PC-9 (cell line): ENCODE results near the gene TFF2. TPM values are rescaled to one million over a fixed set of nuclear protein-coding genes. Genes with fewer than 3 reads are reported as not detected.

Source experiments
- BruUV-seq: library from RNA; stranded (reverse); fragments of 400-500 nt; replicated peaks from 2 replicates; lab custom pipeline; 2021; lab: Mats Ljungman, UMichigan
- CTCF ChIA-PET: fragments of 300-600 bp; sonication (Branson Sonifier 250); formaldehyde crosslinking; loops from one replicate; lab custom pipeline; 2022; ENCODE audit warnings: antibody characterized with exemption; lab: Charles Lee
- POLR2A ChIA-PET: fragments of 300-600 bp; sonication (Branson Sonifier 250); formaldehyde crosslinking; loops from one replicate; lab custom pipeline; 2022; ENCODE audit warnings: antibody characterized with exemption; ENCODE audit not compliant: unreplicated experiment; lab: Charles Lee
- DNase-seq, 2 experiments: peaks; one replicate each; pipeline versions ENCODE4 v3.0.0 to v3.0.0-alpha.2; 2015 to 2022; ENCODE audit warnings: mixed read lengths in 1 of 2
- H2AFZ ChIP-seq: fragments of 200-600 bp; sonication (generic); 2 replicates; pipeline ENCODE4 v1.8.1; 2017; ENCODE audit warnings: antibody characterized with exemption
- H3F3A ChIP-seq: fragments of 200-600 bp; sonication (generic); 2 replicates; pipeline ENCODE4 v1.8.1; 2017; ENCODE audit warnings: antibody characterized with exemption, mild to moderate bottlenecking, low read depth; ENCODE audit not compliant: insufficient read depth
- H3K27ac ChIP-seq: fragments of 200-600 bp; sonication (generic); 2 replicates; pipeline ENCODE4 v1.6.1; 2016; ENCODE audit warnings: mixed run types
- H3K27me3 ChIP-seq: fragments of 200-600 bp; sonication (generic); 2 replicates; pipeline ENCODE4 v1.6.1; 2016; ENCODE audit warnings: low read depth, mixed run types; ENCODE audit not compliant: insufficient read depth
- H3K36me3 ChIP-seq: fragments of 200-600 bp; sonication (generic); 2 replicates; pipeline ENCODE4 v1.6.1; 2016; ENCODE audit warnings: low read depth, mixed run types
- H3K4me1 ChIP-seq: fragments of 200-600 bp; sonication (generic); replicated peaks from 2 replicates; pipeline ENCODE4 v1.6.1; 2016; ENCODE audit warnings: mixed run types; ENCODE audit not compliant: insufficient read depth
- H3K4me2 ChIP-seq: fragments of 200-600 bp; sonication (generic); 2 replicates; pipeline ENCODE4 v1.6.1; 2017; ENCODE audit warnings: mixed run types
- H3K4me3 ChIP-seq: fragments of 200-600 bp; sonication (generic); 2 replicates; pipeline ENCODE4 v1.6.1; 2016; ENCODE audit warnings: mixed run types
- H3K79me2 ChIP-seq: fragments of 200-600 bp; sonication (generic); 2 replicates; pipeline ENCODE4 v1.6.1; 2017; ENCODE audit warnings: low read depth, mixed run types
- H3K9me2 ChIP-seq: fragments of 200-600 bp; sonication (generic); 2 replicates; pipeline ENCODE4 v1.8.1; 2017; ENCODE audit warnings: mild to moderate bottlenecking; ENCODE audit not compliant: insufficient read depth
- H3K9me3 ChIP-seq: fragments of 200-600 bp; sonication (generic); 2 replicates; pipeline ENCODE4 v1.8.1; 2016; ENCODE audit warnings: low read depth; ENCODE audit not compliant: insufficient read depth
- H4K20me1 ChIP-seq: fragments of 200-600 bp; sonication (generic); 2 replicates; pipeline ENCODE4 v1.8.1; 2017; ENCODE audit not compliant: insufficient read depth
- EZH2 ChIP-seq: fragments of 200-600 bp; sonication (generic); IDR thresholded peaks from 2 replicates; pipeline ENCODE4 v1.8.0; 2017; ENCODE audit warnings: antibody characterized with exemption, low read depth
- intact Hi-C: fragments of 100-400 bp; cut with micrococcal nuclease; formaldehyde crosslinking; loops from one replicate; pipeline ENCODE4 v1.10.0; 2022; ENCODE audit not compliant: unreplicated experiment
- total RNA-seq: library from RNA; stranded (reverse); gene quantifications from 2 replicates; pipeline ENCODE4 v1.2.3, GENCODE V29; 2021
- TF ChIP-seq, protein P1 (sequence below): fragments of 200-600 bp; sonication (generic); conservative IDR thresholded peaks from 2 replicates; pipeline ENCODE4 v1.6.1; 2017; ENCODE audit warnings: mixed run types, antibody characterized with exemption, mild to moderate bottlenecking, moderate library complexity

TFF2 gene
- total RNA-seq, 1 experiment from 2014 or later, result 0.52 TPM

- no peaks in the 10 kb centered on the region for H4K20me1 ChIP-seq
- H3K27me3 ChIP-seq, result no peaks in the 10 kb centered on the region
- H3K4me2 ChIP-seq, result no peak within 1 kb of the TSS
- no peaks in the 10 kb centered on the region for H3K36me3 ChIP-seq
- H2AFZ ChIP-seq, result no peak within 1 kb of the TSS
- H3K9me3 ChIP-seq, result no peaks in the 10 kb centered on the region
- no peaks in the 10 kb centered on the region for H3K4me1 ChIP-seq
- no peak for DNase-seq
- POLR2A ChIA-PET, result no interaction called here
- no peak within 1 kb of the TSS for H3K27ac ChIP-seq
- no TSS peak for BruUV-seq
- no peaks in the 10 kb centered on the region for H3F3A ChIP-seq
- TF ChIP-seq, protein P1, sequence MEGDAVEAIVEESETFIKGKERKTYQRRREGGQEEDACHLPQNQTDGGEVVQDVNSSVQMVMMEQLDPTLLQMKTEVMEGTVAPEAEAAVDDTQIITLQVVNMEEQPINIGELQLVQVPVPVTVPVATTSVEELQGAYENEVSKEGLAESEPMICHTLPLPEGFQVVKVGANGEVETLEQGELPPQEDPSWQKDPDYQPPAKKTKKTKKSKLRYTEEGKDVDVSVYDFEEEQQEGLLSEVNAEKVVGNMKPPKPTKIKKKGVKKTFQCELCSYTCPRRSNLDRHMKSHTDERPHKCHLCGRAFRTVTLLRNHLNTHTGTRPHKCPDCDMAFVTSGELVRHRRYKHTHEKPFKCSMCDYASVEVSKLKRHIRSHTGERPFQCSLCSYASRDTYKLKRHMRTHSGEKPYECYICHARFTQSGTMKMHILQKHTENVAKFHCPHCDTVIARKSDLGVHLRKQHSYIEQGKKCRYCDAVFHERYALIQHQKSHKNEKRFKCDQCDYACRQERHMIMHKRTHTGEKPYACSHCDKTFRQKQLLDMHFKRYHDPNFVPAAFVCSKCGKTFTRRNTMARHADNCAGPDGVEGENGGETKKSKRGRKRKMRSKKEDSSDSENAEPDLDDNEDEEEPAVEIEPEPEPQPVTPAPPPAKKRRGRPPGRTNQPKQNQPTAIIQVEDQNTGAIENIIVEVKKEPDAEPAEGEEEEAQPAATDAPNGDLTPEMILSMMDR, result no peak
- TF ChIP-seq EZH2, result no peak
- CTCF ChIA-PET, result interaction anchor here (0.5 kb wide), 1 partner anchor 140 kb away, joined by 3 read pairs; no protein-coding TSS in a partner anchor
- no peaks in the 10 kb centered on the region for H3K9me2 ChIP-seq
- intact Hi-C loops, result no loop called here
- H3K79me2 ChIP-seq, result no peaks in the 10 kb centered on the region
- no peak within 1 kb of the TSS for H3K4me3 ChIP-seq
These were observed 35.4 kb downstream of the TFF2 start, which contains the start of gene TFF3 for GRCh38 chr21:42315296-42315891. TFF3 (minus strand) TSS chr21:42315409; CDS start chr21:42315374, 35 bp downstream.

- no peak overlapping the region for H3K27ac ChIP-seq
- CTCF ChIA-PET, result interaction anchor here (0.5 kb wide), 1 partner anchor 141 kb away, joined by 3 read pairs; no protein-coding TSS in a partner anchor
- H3K27me3 ChIP-seq, result no peaks in the 10 kb centered on the region
- H3K4me1 ChIP-seq, result no peaks in the 10 kb centered on the region
- TF ChIP-seq, protein P1, result no peak
- TF ChIP-seq EZH2, result no peak
- H3K9me3 ChIP-seq, result no peaks in the 10 kb centered on the region
- intact Hi-C loops, result no loop called here
- no peak overlapping the region for H3K4me3 ChIP-seq
- no peaks in the 10 kb centered on the region for H3F3A ChIP-seq
- H4K20me1 ChIP-seq, result no peaks in the 10 kb centered on the region
- POLR2A ChIA-PET, result no interaction called here
- H3K4me2 ChIP-seq, result no peak overlapping the region
- no peak for DNase-seq
- no peaks in the 10 kb centered on the region for H3K9me2 ChIP-seq
- no peaks in the 10 kb centered on the region for H3K79me2 ChIP-seq
- BruUV-seq, result no TSS peak
- H3K36me3 ChIP-seq, result no peaks in the 10 kb centered on the region
- no peak overlapping the region for H2AFZ ChIP-seq
These were observed 36.0 kb downstream of the TFF2 start for GRCh38 chr21:42314616-42315295.

- POLR2A ChIA-PET, result interaction anchor here (0.7 kb wide), 1 partner anchor 1070 kb away, joined by 3 read pairs; no protein-coding TSS in a partner anchor
- Histone ChIP-seq H3K9me3 (no peaks in the 10 kb centered on the region), H4K20me1 (no peaks in the 10 kb centered on the region), H3K4me2 (no peak overlapping the region), H3K4me1 (no peaks in the 10 kb centered on the region), H3K79me2 (no peaks in the 10 kb centered on the region), H3K27me3 (no peaks in the 10 kb centered on the region), H2AFZ (no peak overlapping the region), H3K36me3 (no peaks in the 10 kb centered on the region), H3K27ac (no peak overlapping the region), H3K4me3 (no peak overlapping the region), H3F3A (no peaks in the 10 kb centered on the region), H3K9me2 (no peaks in the 10 kb centered on the region)
- CTCF ChIA-PET, result no interaction called here
- no TSS peak for BruUV-seq
- intact Hi-C loops, result no loop called here
- TF ChIP-seq EZH2, result no peak
- TF ChIP-seq, protein P1, result no peak
- no peak for DNase-seq
These were observed 37.3 kb downstream of the TFF2 start for GRCh38 chr21:42313501-42313969.
